HG03571 (cell line): ENCODE measurements around the gene RAPGEF1.

Experiments
- ATAC-seq: cut with Tn5 transposase; IDR thresholded peaks from one replicate; pipeline ENCODE4 v1.9.1; 2021; ENCODE audit not compliant: unreplicated experiment

RAPGEF1 gene

GRCh38 chr9:131590907-131591844 lies 148.7 kb downstream of the RAPGEF1 start:
- ATAC-seq = no peak

- ATAC-seq = no peak
These were observed 149.4 kb downstream of the RAPGEF1 start for GRCh38 chr9:131590449-131590848.

- no peak for ATAC-seq
These were observed 149.9 kb downstream of the RAPGEF1 start for GRCh38 chr9:131589993-131590392.

GRCh38 chr9:131589124-131589711 lies 150.7 kb downstream of the RAPGEF1 start:
- ATAC-seq = no peak

GRCh38 chr9:131588396-131588795 lies 151.5 kb downstream of the RAPGEF1 start:
- ATAC-seq = no peak

GRCh38 chr9:131587906-131588305 lies 152.0 kb downstream of the RAPGEF1 start:
- no peak for ATAC-seq

GRCh38 chr9:131587331-131587730 lies 152.5 kb downstream of the RAPGEF1 start:
- ATAC-seq = no peak

GRCh38 chr9:131585375-131585774 lies 154.5 kb downstream of the RAPGEF1 start:
- no peak for ATAC-seq

GRCh38 chr9:131584858-131585257 lies 155.0 kb downstream of the RAPGEF1 start:
- no peak for ATAC-seq

- ATAC-seq = no peak
These were observed 155.9 kb downstream of the RAPGEF1 start for GRCh38 chr9:131583836-131584555.

- ATAC-seq = no peak
These were observed 156.6 kb downstream of the RAPGEF1 start for GRCh38 chr9:131583337-131583645.

- no peak for ATAC-seq
These were observed 157.2 kb downstream of the RAPGEF1 start for GRCh38 chr9:131582466-131583336.

GRCh38 chr9:131582056-131582455 lies 157.8 kb downstream of the RAPGEF1 start:
- no peak for ATAC-seq

- ATAC-seq = no peak
These were observed 159.5 kb downstream of the RAPGEF1 start for GRCh38 chr9:131580358-131580757.

- ATAC-seq = no peak
These were observed 160.1 kb downstream of the RAPGEF1 start for GRCh38 chr9:131579789-131580211.

GRCh38 chr9:131578731-131579504 lies 161.0 kb downstream of the RAPGEF1 start:
- ATAC-seq = no peak

- ATAC-seq = no peak
These were observed 161.9 kb downstream of the RAPGEF1 start for GRCh38 chr9:131578021-131578420.

GRCh38 chr9:131577005-131578000 lies 162.6 kb downstream of the RAPGEF1 start:
- no peak for ATAC-seq
